ENCODE results near the gene USF2.
A peak's percentile ranks its signal among the peaks of the same experiment; 100 is the strongest.

The USF2 gene

DNA sequence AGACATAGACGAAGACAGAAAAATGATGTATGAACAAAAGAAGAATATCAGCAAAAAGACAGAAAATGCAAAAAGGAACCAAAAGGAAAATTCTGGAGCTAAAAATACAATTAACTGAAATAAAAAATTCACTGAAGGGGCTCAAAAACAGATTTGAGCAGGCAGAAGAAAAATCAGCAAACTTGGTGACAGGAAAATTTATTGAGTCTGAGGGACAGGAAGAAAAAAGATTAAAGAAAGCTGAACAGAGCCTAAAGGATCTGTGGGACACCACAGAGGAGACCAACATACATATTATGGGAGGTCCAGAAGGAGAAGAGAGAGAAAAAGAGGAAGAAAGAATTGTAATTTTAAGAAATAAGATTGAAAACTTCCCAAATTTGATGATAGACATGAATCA, 27.3 kb upstream of the USF2 start:
- DNase-seq (ENCODE audit: low spot score), result no peak
- FAIRE-seq, result no peak

DNA sequence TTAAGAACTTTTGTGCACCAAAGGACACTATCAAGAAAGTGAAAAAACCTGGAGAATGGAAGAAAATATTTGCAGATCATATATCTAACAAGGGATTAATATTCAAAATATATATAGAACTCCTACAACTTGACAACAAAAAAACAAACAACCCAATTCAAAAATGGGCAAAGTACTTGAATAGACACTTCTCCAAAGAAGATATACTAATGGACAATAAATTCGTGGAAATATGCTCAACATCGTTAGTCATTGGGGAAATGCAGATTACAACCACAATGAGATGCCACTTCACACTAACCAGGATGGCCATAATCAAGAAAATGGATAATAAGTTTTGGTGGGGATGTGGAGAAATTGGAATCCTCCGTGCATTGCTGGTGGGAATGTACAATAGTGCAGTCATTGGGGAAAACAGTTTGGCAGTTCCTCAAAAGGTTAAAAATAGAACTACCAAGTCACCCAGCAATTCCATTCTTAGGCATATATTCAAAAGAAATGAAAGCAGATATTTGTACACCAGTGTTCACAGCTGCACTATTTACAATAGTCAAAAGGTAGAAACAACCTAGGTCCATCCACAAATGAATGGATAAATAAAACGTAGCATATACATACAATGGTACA, 22.2 kb upstream of the USF2 start:
- FAIRE-seq (no peak), DNase-seq (ENCODE audit: low spot score) (no peak)

DNA sequence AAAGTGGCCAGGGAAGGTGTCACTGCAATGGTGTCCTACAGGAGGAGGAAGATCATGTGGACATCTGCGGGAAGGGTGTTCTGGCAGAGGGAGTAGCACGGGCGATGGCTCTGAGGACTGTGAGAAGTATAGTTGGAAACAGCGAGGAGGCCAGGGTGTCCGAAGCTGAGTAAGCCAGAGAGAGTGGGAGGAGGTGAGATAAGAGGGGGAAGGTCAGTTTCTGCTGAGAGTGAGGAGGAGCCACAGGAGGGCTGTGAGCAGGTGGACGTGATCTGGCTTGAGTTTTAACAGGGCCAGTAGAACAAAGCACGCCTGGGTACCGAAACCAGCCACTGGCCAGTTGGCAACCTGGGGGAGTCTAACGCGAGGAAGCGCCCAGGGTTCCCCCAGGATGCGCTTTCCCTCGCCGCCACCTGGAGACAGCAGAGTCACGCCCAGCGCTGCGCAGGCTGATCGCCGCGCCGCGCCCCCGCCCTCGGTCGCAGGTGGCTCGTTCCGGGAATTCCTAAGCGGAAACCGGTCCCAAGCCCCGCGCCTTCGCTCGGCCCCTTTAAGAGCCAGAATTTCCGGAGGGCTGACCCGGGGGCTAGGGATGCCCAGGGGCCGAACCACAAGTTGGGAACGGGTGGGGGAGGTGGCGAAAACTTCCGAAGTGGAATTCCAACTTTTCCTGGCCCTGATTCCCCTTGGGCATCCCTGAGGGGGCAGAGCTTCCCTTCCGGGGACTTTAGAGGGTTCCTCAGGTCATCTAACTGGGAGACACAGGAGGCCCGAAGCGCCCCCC, 21.0 kb upstream of the USF2 start:
- peak; percentile 74 for FAIRE-seq
- peak; percentile 88 for DNase-seq (ENCODE audit: low spot score)

DNA sequence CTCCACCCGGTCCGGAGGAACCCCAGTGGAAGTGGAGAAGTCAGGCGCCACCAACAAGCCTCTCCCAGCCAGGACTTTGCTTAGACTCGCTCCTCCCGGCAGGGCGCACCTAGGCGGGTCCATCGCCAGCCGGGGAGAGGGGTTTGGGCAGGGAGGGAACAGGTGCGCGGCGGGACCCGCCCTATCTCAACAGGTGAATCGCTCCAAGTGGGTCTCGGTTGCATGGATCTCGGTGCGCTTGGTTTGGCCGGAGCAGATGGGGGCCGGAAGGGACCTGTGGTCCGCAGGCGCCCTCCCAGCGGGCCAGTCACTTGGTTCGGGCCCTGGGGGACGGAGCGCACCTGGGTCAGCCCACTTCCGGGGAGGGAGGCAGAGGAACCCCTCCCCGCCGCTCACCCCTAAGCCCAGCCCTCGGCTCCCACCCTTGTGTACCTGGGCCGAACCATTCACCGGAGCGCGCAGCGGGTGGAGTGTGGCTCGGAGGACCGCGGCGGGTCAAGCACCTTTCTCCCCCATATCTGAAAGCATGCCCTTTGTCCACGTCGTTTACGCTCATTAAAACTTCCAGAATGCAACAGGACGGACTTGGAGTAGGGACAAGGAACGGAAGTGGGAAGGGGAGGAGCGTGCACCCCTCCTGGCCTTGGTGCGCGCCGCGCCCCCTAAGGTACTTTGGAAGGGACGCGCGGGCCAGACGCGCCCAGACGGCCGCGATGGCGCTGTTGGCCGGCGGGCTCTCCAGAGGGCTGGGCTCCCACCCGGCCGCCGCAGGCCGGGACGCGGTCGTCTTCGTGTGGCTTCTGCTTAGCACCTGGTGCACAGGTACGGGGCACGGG, 20.2 kb upstream of the USF2 start, which contains the start of gene LSR:
Gene LSR (plus strand): TSS at position 693 of the 836 bp plus-strand sequence. CDS start 21 bp downstream, at position 714.
- FAIRE-seq (peak; percentile 79), DNase-seq (ENCODE audit: low spot score) (peak; percentile 93)

DNA sequence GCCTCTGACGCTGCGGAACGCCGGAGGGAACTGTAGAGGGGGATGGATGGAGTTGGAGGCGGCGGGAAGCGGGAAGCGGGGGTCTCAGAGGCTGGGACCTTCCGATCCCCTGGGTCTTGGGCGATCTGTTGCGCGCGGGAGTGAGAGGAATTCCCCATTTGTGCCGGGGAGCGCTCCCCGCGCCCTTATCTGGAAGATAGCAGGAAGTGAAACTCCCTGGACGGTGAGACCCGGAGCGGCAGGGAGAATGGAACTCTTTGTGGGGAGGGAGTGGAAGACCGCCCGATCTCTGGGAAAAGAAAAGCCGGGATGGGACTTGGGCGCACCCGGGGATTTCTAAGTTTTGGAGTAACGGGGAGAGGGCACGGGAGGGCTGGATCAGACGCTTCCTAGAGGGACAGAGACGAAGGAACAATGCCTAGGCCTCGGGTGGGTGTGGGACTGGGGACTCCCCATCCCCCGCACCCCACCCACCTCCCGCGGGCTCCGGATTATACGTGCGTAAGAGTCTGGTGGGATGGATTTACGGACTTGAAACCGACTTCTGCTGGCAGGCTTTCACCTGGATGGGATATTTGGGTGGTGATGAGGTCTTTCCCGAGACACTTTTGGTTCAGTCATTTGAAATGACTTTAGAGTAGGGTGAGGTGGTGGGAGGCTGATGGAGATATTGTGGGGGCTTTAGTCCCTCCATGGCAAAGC, 19.5 kb upstream of the USF2 start:
- FAIRE-seq, result no peak
- peak; percentile 36 for DNase-seq (ENCODE audit: low spot score)

DNA sequence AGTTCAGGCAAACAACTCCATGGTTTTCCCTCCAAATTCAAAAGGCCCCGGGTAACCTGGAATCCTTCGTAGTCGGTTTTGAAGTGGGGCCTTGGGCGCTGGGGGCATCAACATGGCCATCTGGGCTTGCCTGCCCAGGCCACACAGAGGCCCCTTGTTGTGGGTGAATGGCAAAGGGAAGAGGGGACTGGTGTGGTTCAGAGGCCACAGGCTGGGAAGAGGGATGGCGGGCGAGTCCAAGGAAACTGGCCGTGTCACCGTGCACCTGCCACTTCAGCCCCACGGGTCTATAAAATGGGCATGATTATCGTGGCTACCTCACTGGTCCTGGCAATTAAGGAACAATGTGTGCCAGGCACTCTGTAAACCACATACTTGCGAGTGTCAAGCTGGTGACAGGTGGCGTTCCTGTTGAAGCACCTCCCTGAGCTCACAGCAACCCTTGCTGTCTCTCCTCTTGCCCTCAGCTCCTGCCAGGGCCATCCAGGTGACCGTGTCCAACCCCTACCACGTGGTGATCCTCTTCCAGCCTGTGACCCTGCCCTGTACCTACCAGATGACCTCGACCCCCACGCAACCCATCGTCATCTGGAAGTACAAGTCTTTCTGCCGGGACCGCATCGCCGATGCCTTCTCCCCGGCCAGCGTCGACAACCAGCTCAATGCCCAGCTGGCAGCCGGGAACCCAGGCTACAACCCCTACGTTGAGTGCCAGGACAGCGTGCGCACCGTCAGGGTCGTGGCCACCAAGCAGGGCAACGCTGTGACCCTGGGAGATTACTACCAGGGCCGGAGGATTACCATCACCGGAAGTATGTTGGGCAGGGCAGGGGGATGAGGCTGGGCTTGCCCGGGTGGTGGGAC, 18.7 kb upstream of the USF2 start:
- DNase-seq (ENCODE audit: low spot score) (no peak), FAIRE-seq (no peak)

DNA sequence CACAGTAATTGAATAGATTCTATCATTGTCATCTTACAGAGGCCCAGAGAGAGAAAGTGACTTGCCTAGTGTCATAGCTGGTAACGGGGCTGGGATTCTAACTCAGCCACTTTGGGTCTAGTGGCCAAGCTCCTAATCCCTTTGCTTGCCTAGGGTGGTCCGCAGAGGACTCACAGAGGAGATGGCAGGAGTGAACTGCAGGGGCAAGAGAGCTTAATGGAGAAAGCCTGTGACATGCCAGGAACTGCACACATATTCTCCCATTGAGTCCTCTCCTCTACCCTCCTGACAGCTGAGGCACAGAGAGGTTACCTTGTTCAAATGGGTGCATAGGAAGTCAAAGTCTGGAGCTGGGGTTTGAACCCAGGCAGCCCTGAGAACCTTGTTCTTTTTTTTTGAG, 17.3 kb upstream of the USF2 start:
- DNase-seq (ENCODE audit: low spot score) (no peak), FAIRE-seq (no peak)

DNA sequence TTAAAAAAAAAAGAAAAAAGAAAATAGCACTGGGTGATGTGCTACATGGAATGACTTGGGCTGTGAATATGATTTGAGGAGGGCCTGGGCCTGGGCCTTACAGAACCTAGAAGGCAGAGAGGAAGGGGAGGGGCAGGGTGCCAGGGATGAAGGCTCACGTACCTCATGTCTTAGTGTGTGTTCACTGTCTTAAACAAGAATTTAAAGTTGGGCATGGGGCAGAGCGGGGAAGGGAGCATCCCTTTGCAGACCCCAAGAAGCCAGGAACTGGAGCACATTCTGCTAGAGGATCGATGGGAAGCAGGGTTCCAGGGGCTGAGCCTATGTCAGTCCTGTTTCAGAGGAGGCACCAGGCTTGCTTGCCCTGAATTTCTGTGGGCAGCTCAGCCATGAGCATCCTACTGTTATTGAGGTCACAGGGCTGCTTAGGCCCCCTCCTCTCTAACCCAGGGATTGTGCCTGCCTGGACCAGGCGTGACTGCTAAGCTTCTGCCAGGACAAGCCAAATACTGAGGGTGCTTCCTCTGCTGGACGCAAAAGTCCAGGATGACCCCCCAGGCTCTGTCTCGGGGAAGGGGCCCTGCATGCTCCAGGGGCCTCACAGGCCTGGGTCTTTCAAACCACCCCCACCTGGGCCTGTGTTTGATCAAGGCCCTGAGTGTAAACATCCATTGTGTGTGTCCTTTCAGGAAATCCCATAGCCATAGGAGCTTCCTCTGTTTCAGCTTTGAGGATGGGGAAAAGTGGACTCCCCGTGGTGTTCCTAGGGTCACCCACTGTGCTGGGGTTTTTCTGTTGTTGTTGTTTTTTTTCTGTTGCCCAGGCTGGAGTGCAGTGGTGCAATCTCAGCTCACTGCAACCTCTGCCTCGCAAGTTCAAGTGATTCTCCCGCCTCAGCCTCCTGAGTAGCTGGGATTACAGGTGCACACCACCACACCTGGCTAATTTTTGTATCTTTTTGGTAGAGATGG, 15.2 kb upstream of the USF2 start:
- no peak for FAIRE-seq

DNA sequence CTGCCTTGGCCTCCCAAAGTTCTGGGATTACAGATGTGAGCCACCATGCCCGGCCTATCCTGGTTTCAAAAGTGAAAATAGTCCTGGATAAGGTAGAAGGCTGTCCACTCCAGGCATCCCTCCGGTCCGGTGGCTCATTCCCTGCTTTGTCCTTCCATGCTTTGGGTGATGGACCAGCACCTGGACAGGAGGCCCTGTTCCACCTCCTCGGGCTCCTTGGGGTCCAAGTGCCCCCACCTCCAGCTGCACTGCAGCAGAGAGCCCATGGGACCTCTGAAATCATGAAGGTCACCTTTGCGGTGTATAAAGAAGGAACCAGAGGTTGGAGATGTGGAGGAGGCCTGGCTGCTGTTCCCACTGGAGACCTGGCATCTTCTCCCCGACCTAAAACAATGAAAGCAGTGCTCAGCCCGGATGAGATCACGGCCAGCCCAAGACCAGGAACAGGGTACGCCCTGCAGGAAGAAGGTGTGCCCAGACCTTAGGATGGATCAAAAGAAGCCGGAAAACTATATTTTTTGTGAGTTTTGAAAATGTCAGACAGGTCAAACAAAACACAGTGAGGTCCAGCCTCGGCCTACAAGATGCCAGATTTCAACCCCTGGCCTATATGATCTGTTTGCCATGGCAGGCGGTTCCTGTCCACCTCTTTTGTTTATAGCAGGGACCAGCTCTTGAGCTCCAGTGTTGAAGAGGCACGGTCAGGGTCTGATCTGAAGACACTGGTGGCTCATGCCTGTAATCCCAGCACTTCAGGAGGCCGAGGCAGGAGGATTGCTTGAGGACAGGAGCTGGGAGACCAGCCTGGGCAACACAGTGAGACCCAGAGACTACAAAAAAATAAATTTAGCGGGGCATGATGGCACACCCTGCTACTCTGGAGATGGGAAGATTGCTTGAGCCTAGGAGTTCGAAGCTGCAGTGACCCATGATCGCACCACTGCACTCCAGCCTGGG, 14.1 kb upstream of the USF2 start:
- FAIRE-seq (no peak), DNase-seq (ENCODE audit: low spot score) (no peak)

More for the DNA sequence above, 15.2 kb upstream of the USF2 start:
- no peak for DNase-seq (ENCODE audit: low spot score)

DNA sequence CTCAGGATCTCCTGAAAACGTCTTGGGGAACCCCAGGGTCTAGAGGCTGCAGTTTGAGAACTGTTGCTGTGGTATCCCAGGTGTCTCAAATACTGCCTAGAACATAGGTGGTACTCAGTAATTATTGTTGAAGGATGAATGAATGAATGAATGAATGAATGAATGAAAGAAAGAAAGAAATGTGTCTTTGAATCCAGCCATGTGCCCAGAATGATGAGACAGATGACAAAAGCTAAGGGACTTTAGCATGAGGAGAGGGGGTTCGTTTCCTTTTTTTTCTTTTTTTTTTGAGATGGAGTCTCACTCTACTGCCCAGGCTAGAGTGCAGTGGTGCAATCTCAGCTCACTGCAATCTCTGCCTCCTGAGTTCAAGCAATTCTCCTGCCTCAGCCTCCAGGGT, 12.2 kb upstream of the USF2 start:
- FAIRE-seq, result no peak
- DNase-seq (ENCODE audit: low spot score), result no peak

DNA sequence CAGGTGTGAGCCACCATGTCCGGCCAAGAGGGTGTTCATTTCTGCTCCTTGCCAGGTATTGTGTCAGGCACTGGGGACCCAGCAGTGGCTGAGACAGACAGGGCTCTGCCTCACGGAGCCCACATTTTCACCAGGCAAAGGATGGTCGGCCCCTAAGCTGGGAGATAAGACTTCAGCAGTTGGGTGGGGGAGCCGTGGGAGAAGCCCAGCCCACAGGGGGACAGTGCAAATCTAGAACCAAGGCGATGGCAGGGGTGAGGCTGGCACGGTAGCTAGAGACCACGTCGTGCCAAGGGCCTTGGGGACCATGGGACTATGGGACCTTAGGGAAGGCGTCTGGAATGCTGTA, 11.7 kb upstream of the USF2 start:
- DNase-seq (ENCODE audit: low spot score), result no peak
- FAIRE-seq, result no peak

DNA sequence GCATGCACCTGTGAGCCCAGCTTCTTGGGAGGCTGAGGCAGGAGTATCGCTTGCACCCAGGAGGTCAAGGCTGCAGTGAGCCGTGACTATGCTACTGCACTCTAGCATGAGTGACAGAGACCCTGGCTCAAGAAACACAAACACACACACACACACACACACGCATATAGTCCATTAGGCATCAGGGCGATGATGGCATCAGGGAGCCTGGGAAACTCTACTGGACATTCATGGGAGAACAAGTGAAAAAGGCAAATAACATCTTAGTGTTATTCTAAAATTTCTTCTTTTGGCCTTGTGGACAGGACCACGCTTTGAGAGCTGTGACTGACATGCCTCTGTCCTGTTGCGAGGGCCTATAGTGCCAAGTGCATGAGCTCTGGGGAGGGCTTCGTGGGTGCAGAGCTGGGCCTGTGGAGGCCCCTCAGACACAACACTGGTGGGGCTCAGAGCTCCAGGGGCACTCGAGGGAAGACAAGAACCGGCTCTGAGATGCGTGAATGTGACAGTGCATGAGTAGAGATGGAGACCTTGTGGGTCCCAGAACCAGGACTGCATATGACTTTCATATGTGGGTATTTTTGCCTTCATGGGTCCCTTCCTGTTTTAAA, 8.0 kb upstream of the USF2 start:
- FAIRE-seq, result no peak
- DNase-seq (ENCODE audit: low spot score), result no peak

DNA sequence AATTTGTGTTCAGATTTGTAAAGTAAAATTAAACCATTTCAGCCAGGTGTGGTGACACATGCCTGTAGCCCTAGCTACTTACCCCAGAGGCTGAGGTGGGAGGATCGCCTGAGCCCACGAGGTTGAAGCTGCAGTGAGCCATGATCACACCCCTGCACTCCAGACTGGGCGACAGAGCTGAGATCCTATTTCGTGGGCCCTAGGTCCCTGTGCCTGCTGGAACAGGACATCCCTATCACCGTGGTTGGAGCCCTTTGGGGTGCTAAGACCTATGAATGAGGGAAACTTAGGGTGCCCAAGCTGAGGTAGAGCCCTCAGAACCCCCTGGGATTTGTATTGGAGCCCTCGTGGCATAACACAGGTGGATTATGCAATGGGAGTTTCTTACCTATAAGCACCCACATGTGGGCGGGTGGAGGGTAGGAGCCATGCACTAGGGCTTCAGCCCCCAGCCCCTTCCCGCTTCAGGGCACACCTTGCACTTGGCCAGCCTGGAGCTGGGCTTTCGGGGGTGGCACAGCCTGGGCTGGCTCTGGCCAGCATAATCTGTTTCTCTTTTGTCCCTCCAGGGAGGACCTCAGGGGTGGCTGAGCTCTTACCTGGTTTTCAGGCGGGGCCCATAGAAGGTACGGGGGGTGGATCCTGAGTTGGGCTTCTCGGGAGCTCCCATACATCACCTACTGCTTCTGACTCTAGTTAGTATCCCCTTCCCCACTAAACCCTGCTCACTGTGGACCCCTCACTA, 7.2 kb upstream of the USF2 start:
- FAIRE-seq, result no peak
- no peak for DNase-seq (ENCODE audit: low spot score)

DNA sequence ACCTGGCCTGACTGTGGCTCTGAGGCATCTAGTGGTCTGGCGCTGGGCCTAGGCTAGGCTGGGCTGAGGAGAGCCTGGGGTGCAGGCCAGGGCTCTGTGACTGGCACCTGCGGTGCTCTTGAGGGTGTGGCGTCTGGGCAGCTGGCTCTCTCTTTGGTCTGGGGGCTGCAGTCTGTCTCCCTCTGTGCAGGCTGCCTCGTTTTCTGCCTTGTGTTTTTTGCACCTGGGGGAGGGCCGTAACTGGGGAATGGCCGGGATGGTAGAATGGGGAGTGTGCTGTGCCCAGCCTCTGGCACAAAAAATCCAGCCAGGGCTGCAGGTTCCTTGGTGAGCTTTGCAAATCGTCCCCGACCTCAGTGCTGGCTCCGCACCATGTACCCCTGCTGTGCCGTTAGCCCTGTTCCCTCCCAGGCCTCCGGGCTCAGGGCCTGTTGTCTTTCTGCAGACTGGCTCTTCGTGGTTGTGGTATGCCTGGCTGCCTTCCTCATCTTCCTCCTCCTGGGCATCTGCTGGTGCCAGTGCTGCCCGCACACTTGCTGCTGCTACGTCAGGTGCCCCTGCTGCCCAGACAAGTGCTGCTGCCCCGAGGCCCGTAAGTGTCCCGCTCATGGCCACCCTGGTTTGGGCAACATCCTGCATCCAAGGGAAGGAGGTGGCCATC, 6.5 kb upstream of the USF2 start:
- FAIRE-seq (no peak), DNase-seq (ENCODE audit: low spot score) (no peak)

DNA sequence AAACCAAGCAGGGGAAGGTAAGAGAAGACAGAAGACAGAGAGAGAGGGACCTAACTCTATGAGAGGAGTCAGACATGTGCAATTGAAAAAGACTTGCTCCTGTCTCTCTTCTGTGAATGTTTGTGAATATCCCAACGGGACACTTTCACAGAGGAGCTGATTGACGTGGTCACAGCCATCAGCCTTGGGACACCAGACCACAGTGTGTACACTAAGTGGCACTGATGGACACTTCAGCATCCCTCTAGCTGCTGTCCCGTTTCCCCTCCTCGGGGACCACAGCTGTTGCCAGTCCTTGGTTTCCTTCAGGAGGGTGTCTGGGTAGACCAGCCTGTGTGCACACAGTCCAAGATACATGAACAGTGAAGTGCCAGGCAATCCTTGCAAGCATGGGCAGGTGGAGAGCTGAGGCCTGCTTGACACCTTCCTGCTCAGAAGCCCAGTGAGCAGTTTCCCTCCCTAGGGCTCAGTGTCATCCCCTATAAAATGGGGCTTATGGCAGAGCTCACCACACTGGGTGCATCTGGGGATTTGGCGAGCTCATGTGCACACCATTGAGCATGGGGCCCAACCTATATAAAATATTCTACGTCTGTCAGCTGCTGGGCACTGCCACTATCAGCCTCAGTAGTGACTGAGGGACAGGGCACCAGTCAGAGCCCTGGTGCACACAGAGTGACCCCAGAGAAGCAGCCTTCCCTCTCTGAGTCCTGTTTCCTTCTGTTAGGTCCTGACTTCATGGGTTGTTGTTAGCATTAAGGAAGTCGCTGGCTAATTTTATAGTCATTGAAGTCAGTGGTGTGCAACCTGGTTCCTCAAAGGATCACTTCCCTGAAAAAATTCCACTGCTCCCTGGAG, 4.3 kb upstream of the USF2 start:
- FAIRE-seq (no peak), DNase-seq (ENCODE audit: low spot score) (no peak)

All from urothelium cell line (cell line).